Activated naive CD4-positive, alpha-beta T cell treated with anti-CD3 and anti-CD28 coated beads, Interleukin-2, amount 50 U/mL, for 24 hours (primary cell): Measurements from ENCODE around the gene PTPN13.
"Not testable (repeated sequence)": the region's sequence is repeated elsewhere in the genome, so short reads cannot be mapped to it uniquely, and the experiment has no call there.

Source experiments
- H3K27ac Mint-ChIP-seq: one replicate; pipeline ENCODE4 v1.8.0; 2021; ENCODE audit warnings: mild to moderate bottlenecking, mixed read lengths
- H3K27me3 Mint-ChIP-seq: one replicate; pipeline ENCODE4 v1.8.0; 2021; ENCODE audit warnings: mixed read lengths
- H3K36me3 Mint-ChIP-seq: one replicate; pipeline ENCODE4 v1.8.0; 2021; ENCODE audit warnings: mixed read lengths
- H3K4me1 Mint-ChIP-seq: one replicate; pipeline ENCODE4 v1.8.0; 2021; ENCODE audit warnings: mixed read lengths
- H3K4me3 Mint-ChIP-seq: one replicate; pipeline ENCODE4 v1.8.0; 2021; ENCODE audit warnings: mild to moderate bottlenecking, mixed read lengths
- H3K9me3 Mint-ChIP-seq: one replicate; pipeline ENCODE4 v1.8.0; 2021; ENCODE audit warnings: mixed read lengths

The PTPN13 gene

DNA sequence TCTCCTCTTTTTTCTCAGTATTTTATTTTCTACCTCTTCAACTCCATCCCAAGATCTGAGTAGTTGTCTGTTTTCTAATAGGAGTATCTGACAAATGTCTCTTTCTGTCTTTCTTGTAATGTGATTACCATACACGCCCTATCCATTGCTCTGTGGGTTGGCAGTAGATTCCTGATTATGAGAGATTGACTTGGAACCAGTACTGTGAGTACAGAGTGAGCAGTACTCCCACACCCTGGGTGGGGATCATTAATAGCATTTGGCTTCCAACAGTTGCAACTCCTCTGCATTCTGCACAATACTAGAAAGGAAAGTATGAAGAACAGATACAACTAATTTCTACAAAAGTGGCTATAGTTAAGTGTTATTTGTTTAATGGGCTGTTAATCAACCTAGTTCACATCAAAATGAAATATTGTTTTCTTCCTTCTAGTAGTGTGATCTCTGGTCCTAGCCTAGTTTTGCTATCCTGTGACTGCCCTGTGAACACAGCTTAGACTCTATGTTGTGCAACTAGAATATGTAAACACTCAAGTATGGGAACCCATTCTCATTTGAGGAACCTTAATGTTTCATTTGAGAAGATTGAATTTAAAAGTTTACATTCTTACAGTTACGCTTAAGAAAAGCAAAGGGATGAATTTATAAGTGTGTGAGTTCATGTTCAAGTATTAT lies 112.9 kb downstream of the PTPN13 start:
- no peaks in the 10 kb centered on the region for H3K9me3 Mint-ChIP-seq
- no peak overlapping the region for H3K27ac Mint-ChIP-seq
- H3K27me3 Mint-ChIP-seq, result peaks cover 1% of the 10 kb centered on the region
- no peak overlapping the region for H3K4me3 Mint-ChIP-seq
- no peaks in the 10 kb centered on the region for H3K36me3 Mint-ChIP-seq
- no peaks in the 10 kb centered on the region for H3K4me1 Mint-ChIP-seq

DNA sequence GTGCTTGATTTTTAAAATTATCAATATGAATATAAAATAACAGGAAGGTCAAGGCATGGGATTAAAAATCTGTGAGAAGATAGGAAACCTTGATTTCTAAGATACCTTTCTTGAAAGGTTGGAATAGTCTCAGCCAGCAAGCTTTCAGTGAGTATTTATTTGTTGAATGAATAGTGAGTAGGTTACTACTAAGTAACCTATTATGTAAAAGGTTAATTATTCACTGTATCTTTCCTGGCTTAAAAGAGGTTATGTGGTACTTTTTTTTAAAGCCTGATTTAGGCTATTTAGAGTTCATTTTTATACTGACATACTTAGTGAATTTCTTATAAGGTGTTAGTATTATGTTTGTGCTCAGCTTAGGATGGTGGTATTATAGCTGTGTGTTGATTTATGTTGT lies 123.5 kb downstream of the PTPN13 start:
- Mint-ChIP-seq H3K9me3 (no peaks in the 10 kb centered on the region), H3K36me3 (no peaks in the 10 kb centered on the region), H3K4me3 (no peak overlapping the region), H3K27ac (no peak overlapping the region), H3K27me3 (peaks cover 3% of the 10 kb centered on the region), H3K4me1 (no peaks in the 10 kb centered on the region)

DNA sequence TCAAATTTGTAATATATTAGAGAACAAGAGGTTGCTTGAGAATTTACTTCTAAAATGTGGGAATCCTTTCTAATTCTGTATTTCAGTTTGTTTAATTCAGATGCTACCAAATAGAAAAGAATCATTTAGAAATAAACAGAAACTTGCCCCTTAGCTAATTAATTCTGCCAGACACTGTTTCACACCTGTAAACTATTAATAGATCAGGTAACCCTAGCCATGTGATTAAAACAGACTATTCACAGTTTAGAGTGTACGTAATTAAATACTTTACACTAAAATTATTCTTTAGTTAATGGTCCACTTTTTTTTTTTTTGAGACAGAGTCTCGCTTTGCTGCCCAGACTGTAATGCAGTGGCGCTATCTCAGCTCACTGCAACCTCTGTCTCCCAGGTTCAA lies 124.0 kb downstream of the PTPN13 start:
- Mint-ChIP-seq H3K27ac (no peak overlapping the region), H3K4me3 (no peak overlapping the region), H3K27me3 (peaks cover 3% of the 10 kb centered on the region), H3K4me1 (no peaks in the 10 kb centered on the region), H3K36me3 (no peaks in the 10 kb centered on the region), H3K9me3 (no peaks in the 10 kb centered on the region)

DNA sequence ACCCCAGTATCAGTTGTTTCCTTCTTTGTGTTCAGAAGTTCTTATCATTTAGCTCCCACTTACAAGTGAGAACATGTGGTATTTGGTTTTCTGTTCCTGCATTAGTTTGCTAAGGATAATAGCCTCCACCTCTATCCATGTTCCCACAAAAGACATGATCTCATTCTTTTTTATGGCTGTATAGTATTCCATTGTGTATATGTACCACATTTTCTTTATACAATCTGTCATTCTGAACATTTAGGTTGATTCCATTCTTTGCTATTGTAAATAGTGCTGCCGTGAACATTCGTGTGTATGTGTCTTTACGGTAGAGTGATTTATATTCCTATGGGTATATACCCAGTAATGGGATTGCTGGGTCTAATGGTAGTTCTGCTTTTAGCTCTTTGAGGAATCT lies 125.0 kb downstream of the PTPN13 start:
- not testable (repeated sequence) for H3K27me3 Mint-ChIP-seq, H3K4me1 Mint-ChIP-seq, H3K9me3 Mint-ChIP-seq, H3K4me3 Mint-ChIP-seq, H3K36me3 Mint-ChIP-seq, H3K27ac Mint-ChIP-seq

DNA sequence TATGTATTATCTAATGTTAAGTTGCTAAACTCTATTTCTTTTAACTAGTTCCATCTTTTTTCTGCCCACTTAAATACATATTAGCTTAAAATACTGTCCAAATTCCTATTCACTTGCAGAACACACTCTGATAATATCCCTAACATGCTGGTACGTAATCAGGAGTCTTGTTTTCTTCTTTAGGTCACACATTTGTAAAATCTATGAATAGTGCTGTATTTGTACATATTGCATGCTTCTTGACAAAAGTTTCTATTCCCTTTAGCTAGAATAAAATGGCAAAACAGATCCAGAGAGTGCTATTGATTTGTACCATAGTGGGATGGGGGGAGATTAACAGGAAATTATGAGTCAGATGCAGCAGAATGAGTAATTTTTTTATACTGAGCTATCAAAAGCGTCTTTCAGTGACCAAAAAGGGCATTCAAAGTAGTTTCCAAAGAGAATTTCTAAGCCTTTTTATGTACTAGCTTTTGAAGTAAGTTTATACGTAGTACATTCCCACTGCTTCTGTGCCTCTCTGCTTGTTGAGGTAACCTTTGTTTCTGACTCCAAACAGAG lies 126.5 kb downstream of the PTPN13 start:
- peaks cover 1% of the 10 kb centered on the region for H3K27me3 Mint-ChIP-seq
- no peaks in the 10 kb centered on the region for H3K9me3 Mint-ChIP-seq
- H3K36me3 Mint-ChIP-seq, result no peaks in the 10 kb centered on the region
- no peaks in the 10 kb centered on the region for H3K4me1 Mint-ChIP-seq
- no peak overlapping the region for H3K27ac Mint-ChIP-seq
- no peak overlapping the region for H3K4me3 Mint-ChIP-seq

DNA sequence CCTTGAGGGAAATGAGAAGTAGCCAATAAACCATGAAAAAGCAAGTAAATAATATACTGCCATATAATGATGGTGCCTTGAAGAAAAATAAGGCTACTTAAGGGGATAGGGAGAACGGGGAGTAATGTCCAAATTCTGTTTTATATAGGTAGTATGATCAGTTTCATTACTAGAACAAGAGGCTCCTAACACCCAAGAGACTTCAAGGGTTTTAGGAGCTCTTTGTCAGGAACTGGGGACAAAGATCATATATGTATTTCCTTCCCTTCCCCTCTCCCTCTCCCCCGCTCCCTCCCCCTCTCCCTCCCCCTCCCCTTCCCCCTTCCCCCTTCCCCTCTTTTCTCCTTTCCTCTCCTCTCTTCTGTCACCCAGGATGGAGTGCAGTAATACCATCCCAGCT lies 127.3 kb downstream of the PTPN13 start:
- no peak overlapping the region for H3K4me3 Mint-ChIP-seq
- no peaks in the 10 kb centered on the region for H3K4me1 Mint-ChIP-seq
- H3K27me3 Mint-ChIP-seq, result peaks cover 1% of the 10 kb centered on the region
- no peak overlapping the region for H3K27ac Mint-ChIP-seq
- no peaks in the 10 kb centered on the region for H3K9me3 Mint-ChIP-seq
- no peaks in the 10 kb centered on the region for H3K36me3 Mint-ChIP-seq

DNA sequence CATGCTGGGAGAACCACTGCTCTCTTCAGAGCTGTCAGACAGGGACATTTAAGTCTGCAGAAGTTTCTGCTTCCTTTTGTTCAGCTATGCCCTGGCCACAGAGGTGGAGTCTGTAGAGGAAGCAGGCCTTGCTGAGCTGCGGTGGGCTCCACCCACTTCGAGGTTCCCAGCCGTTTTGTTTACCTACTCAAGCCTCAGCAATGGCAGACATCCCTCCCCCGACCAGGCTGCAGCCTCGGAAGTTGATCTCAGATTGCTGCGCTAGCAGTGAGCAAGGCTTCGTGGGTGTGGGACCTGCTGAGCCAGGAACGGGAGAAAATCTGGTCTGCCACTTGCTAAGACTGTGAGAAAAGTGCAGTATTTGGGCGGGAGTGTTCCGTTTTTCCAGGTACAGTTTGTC lies 136.2 kb downstream of the PTPN13 start:
- no peak overlapping the region for H3K27ac Mint-ChIP-seq
- H3K9me3 Mint-ChIP-seq, result no peaks in the 10 kb centered on the region
- H3K4me1 Mint-ChIP-seq, result no peaks in the 10 kb centered on the region
- H3K4me3 Mint-ChIP-seq, result no peak overlapping the region
- no peaks in the 10 kb centered on the region for H3K36me3 Mint-ChIP-seq
- peaks cover 2% of the 10 kb centered on the region for H3K27me3 Mint-ChIP-seq

DNA sequence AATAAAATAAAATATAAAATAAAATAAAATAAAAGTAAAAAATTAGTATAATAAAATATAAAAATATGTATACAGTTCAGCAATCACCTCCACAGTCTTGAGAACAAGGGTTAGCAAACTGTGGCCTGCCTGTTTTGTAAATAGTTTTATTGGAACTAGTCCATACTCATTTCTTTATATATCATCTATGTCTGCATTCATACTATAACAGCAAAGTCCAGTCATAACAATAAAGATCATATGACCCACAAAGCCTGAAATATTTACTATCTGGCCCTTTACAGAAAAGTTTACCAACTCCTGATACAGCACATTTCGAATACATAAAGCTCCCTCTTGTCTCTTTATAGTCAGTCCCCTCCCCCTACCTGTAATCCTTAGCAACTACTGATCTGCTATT lies 143.1 kb downstream of the PTPN13 start:
- Mint-ChIP-seq H3K4me1 (no peaks in the 10 kb centered on the region), H3K9me3 (no peaks in the 10 kb centered on the region), H3K4me3 (no peak overlapping the region), H3K27me3 (peaks cover 2% of the 10 kb centered on the region), H3K36me3 (no peaks in the 10 kb centered on the region), H3K27ac (no peak overlapping the region)

DNA sequence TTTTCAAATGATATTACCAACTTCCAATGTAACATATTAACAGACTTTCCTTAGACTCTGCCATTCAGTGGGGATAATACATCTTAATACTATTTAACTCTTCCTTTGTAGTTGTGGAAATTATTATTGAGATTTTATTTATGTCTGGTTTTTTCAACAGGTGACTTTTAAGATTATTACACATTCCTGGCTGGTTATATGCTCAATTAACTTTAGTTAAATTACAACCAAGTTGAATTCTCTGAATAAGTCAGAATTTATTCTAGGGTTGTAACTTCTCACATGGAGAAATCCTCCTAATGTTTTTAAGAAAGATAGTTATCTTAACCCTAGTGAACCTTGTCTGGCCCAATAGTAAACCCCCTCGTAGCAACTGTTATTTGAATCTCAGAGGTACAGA lies 147.7 kb downstream of the PTPN13 start:
- no peak overlapping the region for H3K4me3 Mint-ChIP-seq
- H3K27ac Mint-ChIP-seq, result no peak overlapping the region
- no peaks in the 10 kb centered on the region for H3K9me3 Mint-ChIP-seq
- H3K36me3 Mint-ChIP-seq, result no peaks in the 10 kb centered on the region
- no peaks in the 10 kb centered on the region for H3K4me1 Mint-ChIP-seq
- H3K27me3 Mint-ChIP-seq, result no peaks in the 10 kb centered on the region

DNA sequence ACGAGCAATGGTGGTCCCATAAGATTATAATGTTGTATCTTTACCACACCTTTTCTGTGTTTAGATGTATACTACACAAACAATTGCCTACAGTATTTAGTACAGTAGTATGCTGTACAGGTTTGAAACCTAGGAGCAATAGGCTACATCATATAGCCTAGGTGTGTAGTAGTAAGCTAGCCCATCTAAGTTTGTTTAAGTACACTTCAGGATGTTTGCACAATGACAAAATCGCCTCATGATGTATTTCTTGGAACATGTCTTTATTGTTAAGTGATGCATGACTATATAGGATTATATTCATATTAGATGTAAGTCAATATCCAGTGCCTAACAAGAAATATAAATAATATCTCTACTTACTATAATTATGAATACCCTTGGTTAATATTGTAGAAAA lies 150.5 kb downstream of the PTPN13 start:
- H3K4me3 Mint-ChIP-seq, result no peak overlapping the region
- H3K9me3 Mint-ChIP-seq, result no peaks in the 10 kb centered on the region
- no peaks in the 10 kb centered on the region for H3K36me3 Mint-ChIP-seq
- H3K27ac Mint-ChIP-seq, result no peak overlapping the region
- H3K4me1 Mint-ChIP-seq, result no peaks in the 10 kb centered on the region
- H3K27me3 Mint-ChIP-seq, result peaks cover 4% of the 10 kb centered on the region

DNA sequence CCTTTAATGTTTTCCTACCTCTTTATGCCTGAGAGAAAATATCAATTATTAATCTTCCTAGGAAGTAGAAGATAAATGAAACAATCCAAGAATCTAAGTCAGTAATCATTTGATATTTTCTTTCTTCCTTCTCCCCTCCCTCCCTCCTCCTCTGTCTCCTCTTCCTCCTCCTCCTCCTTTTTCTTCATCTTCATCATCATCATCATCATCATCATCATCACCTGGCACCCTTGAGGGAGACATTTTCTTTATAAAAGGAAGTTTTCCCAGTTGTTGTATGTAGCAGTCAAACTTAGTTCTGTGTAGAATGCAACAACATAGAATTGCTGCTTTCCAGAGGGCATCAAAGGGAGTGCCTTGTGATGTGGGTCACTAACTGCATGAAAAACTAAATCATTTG lies 155.0 kb downstream of the PTPN13 start:
- Mint-ChIP-seq H3K4me1 (no peaks in the 10 kb centered on the region), H3K27me3 (peaks cover 7% of the 10 kb centered on the region), H3K4me3 (no peak overlapping the region), H3K9me3 (no peaks in the 10 kb centered on the region), H3K27ac (no peak overlapping the region), H3K36me3 (no peaks in the 10 kb centered on the region)

DNA sequence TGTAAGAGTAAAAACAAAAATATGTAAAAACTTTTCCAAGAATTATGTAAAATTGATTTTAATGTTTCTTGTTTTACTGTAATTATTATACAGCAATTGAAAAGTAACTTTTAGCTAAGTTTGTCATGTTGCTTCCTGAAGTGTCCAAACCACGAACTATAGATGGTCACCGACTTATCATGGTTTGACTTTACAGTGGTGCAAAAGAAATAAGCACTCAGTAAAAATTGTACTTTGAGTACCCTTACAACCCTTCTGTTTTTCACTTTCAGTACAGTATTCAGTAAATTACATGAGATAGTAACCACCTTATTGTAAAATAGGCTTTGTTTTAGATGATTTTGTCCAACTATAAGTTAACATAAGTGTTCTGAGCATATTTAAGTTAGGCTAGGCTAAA lies 161.3 kb downstream of the PTPN13 start:
- H3K27ac Mint-ChIP-seq, result no peak overlapping the region
- peaks cover 7% of the 10 kb centered on the region for H3K27me3 Mint-ChIP-seq
- H3K36me3 Mint-ChIP-seq, result no peaks in the 10 kb centered on the region
- no peak overlapping the region for H3K4me3 Mint-ChIP-seq
- no peaks in the 10 kb centered on the region for H3K4me1 Mint-ChIP-seq
- no peaks in the 10 kb centered on the region for H3K9me3 Mint-ChIP-seq

DNA sequence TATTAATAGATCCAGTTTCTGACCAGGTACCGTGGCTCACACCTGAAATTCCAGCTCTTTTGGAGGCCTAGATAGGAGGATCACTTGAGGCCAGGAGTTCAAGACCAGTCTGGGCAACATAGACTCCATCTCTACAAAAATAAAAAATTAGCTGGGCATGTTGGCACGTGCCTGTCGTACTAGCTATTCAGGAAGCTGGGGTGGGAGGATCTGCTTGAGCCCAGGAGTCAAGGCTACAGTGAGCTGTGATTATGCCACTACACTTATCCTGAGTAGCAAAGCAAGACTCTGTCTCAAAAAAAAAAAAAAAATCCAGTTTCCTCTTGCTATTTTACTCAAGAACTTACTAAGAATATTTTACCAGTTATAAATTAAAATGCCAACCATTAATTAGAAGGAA lies 163.4 kb downstream of the PTPN13 start:
- Mint-ChIP-seq H3K27me3 (peaks cover 7% of the 10 kb centered on the region), H3K36me3 (no peaks in the 10 kb centered on the region), H3K27ac (no peak overlapping the region), H3K9me3 (no peaks in the 10 kb centered on the region), H3K4me1 (no peaks in the 10 kb centered on the region), H3K4me3 (no peak overlapping the region)

DNA sequence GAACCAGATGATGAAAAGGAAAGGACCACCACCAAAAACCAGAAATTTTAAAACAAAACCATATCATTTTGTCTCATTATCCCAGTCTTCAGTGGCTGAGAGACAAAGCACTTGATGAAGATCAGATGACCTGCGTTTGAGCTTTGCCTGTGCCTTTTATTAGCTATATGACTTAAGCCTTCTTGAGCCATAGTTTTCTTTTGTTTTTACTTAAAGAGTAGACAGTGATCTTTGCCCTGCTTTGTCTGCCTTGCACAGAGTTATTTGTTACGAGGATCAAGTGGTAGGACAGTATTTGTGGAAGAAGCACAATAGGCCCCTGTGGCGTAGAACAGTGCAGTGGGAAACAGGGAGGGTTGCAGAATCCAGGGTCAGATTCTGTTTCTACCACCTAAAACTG lies 165.2 kb downstream of the PTPN13 start:
- H3K9me3 Mint-ChIP-seq, result no peaks in the 10 kb centered on the region
- no peaks in the 10 kb centered on the region for H3K36me3 Mint-ChIP-seq
- H3K27me3 Mint-ChIP-seq, result peaks cover 3% of the 10 kb centered on the region
- no peak overlapping the region for H3K27ac Mint-ChIP-seq
- H3K4me1 Mint-ChIP-seq, result no peaks in the 10 kb centered on the region
- no peak overlapping the region for H3K4me3 Mint-ChIP-seq

DNA sequence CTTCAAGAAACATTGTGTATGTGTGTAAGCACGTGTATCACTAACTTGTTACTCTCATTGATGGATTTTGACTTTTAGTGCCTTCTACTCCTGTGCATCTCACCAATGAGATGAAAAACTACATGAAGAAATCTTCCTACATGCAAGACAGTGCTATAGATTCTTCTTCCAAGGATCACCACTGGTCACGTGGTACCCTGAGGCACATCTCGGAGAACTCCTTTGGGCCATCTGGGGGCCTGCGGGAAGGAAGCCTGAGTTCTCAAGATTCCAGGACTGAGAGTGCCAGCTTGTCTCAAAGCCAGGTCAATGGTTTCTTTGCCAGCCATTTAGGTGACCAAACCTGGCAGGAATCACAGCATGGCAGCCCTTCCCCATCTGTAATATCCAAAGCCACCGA lies 168.5 kb downstream of the PTPN13 start:
- H3K4me1 Mint-ChIP-seq, result no peaks in the 10 kb centered on the region
- no peak overlapping the region for H3K27ac Mint-ChIP-seq
- no peaks in the 10 kb centered on the region for H3K9me3 Mint-ChIP-seq
- peaks cover 3% of the 10 kb centered on the region for H3K27me3 Mint-ChIP-seq
- no peaks in the 10 kb centered on the region for H3K36me3 Mint-ChIP-seq
- no peak overlapping the region for H3K4me3 Mint-ChIP-seq

DNA sequence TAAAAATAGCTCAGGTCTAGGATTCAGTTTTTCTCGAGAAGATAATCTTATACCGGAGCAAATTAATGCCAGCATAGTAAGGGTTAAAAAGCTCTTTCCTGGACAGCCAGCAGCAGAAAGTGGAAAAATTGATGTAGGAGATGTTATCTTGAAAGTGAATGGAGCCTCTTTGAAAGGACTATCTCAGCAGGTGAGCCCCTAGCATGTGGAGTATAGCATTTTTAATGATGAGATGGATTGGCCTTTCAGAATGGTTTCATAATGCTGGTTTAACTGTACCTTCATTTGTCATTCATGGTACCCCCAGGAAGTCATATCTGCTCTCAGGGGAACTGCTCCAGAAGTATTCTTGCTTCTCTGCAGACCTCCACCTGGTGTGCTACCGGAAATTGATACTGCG lies 175.7 kb downstream of the PTPN13 start:
- Mint-ChIP-seq H3K27me3 (peaks cover 6% of the 10 kb centered on the region), H3K27ac (no peak overlapping the region), H3K36me3 (no peaks in the 10 kb centered on the region), H3K4me3 (no peak overlapping the region), H3K4me1 (no peaks in the 10 kb centered on the region), H3K9me3 (no peaks in the 10 kb centered on the region)

DNA sequence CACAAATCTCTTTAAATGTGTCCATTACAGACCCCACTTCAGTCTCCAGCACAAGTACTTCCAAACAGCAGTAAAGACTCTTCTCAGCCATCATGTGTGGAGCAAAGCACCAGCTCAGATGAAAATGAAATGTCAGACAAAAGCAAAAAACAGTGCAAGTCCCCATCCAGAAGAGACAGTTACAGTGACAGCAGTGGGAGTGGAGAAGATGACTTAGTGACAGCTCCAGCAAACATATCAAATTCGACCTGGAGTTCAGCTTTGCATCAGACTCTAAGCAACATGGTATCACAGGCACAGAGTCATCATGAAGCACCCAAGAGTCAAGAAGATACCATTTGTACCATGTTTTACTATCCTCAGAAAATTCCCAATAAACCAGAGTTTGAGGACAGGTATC lies 177.0 kb downstream of the PTPN13 start:
- peaks cover 6% of the 10 kb centered on the region for H3K27me3 Mint-ChIP-seq
- H3K9me3 Mint-ChIP-seq, result no peaks in the 10 kb centered on the region
- H3K4me3 Mint-ChIP-seq, result no peak overlapping the region
- no peaks in the 10 kb centered on the region for H3K36me3 Mint-ChIP-seq
- no peaks in the 10 kb centered on the region for H3K4me1 Mint-ChIP-seq
- no peak overlapping the region for H3K27ac Mint-ChIP-seq
